GM12878 (cell line): ENCODE results near the gene ITPR2. TPM values are rescaled to one million over a fixed set of nuclear protein-coding genes. Genes with fewer than 3 reads are reported as not detected.

Experiments
- ATAC-seq: fragments of 200-7000 bp; cut with Tn5 transposase; 3 replicates; pipeline ENCODE4 v1.9.1; 2020; ENCODE audit warnings: mild to moderate bottlenecking, moderate library complexity
- BruUV-seq: library from RNA; stranded (reverse); fragments of 400-500 nt; replicated peaks from 2 replicates; lab custom pipeline; 2021; lab: Mats Ljungman, UMichigan
- CTCF ChIA-PET: fragments of 300-600 bp; sonication (Branson Sonifier 250); formaldehyde crosslinking; extraction: SDS; loops from one replicate; lab custom pipeline; 2021; ENCODE audit warnings: inconsistent platforms; lab: Yijun Ruan, JAX
- POLR2A ChIA-PET: fragments of 350-600 bp; formaldehyde crosslinking; extraction: SDS; loops from one replicate; lab custom pipeline; 2021; ENCODE audit warnings: inconsistent platforms; lab: Charles Lee
- RAD21 ChIA-PET: fragments of 300-600 bp; sonication (Branson Sonifier 250); formaldehyde crosslinking; loops from one replicate; lab custom pipeline; 2023; ENCODE audit warnings: antibody characterized with exemption; ENCODE audit not compliant: unreplicated experiment; lab: Charles Lee
- SMC1A ChIA-PET: fragments of 300-600 bp; sonication (Branson Sonifier 250); formaldehyde crosslinking; loops from one replicate; lab custom pipeline; 2023; ENCODE audit not compliant: unreplicated experiment, uncharacterized antibody; lab: Charles Lee
- DNase-seq: peaks from one replicate; pipeline ENCODE4 v3.0.0-alpha.2; 2011; ENCODE audit warnings: low read depth, low spot score
- FAIRE-seq: peaks from 3 replicates; lab custom pipeline; 2011; peaks lifted over from hg19 to GRCh38; lab: Jason Lieb, UNC
- H2AFZ ChIP-seq: 2 replicates; pipeline ENCODE4 v1.6.0; 2011; ENCODE audit warnings: low read depth, low read length, control low read depth; ENCODE audit not compliant: control insufficient read depth
- H3K27ac ChIP-seq: 2 replicates; pipeline ENCODE4 v1.5.1; 2011; ENCODE audit warnings: control low read depth; ENCODE audit not compliant: control insufficient read depth, insufficient read depth
- H3K27me3 ChIP-seq, 2 experiments: replicated peaks in 1 of 2; 2 replicates each; pipeline versions ENCODE4 v1.6.0 to v1.6.1; 2011; ENCODE audit warnings: low read length in 1 of 2; ENCODE audit not compliant: control insufficient read depth in 2 of 2, insufficient read depth in 2 of 2
- H3K36me3 ChIP-seq, 2 experiments: 2 replicates each; pipeline ENCODE4 v1.5.1; 2011; ENCODE audit warnings: low read length in 1 of 2; ENCODE audit not compliant: control insufficient read depth in 2 of 2, insufficient read depth in 2 of 2
- H3K4me1 ChIP-seq: 2 replicates; pipeline ENCODE4 v1.6.1; 2011; ENCODE audit warnings: mild to moderate bottlenecking, low read length, moderate library complexity, mixed read lengths; ENCODE audit not compliant: control insufficient read depth, insufficient read depth
- H3K4me2 ChIP-seq: 2 replicates; pipeline ENCODE4 v1.6.0; 2011; ENCODE audit warnings: control low read depth; ENCODE audit not compliant: control insufficient read depth, insufficient read depth
- H3K4me3 ChIP-seq: fragments of 200-600 bp; sonication (generic); 2 replicates; pipeline ENCODE4 v1.5.1; 2016
- H3K79me2 ChIP-seq: 2 replicates; pipeline ENCODE4 v1.6.0; 2011; ENCODE audit warnings: low read length; ENCODE audit not compliant: control insufficient read depth, insufficient read depth
- H3K9ac ChIP-seq: 2 replicates; pipeline ENCODE4 v1.8.0; 2011; ENCODE audit warnings: low read length, control low read depth, mixed read lengths; ENCODE audit not compliant: control insufficient read depth, insufficient read depth
- H3K9me3 ChIP-seq: replicated peaks from 3 replicates; pipeline ENCODE4 v1.5.1; 2011; ENCODE audit warnings: mild to moderate bottlenecking, low read length; ENCODE audit not compliant: control insufficient read depth, insufficient read depth
- H4K20me1 ChIP-seq: 2 replicates; pipeline ENCODE4 v1.6.0; 2011; ENCODE audit not compliant: control insufficient read depth, insufficient read depth
- IRF4 ChIP-seq: IDR thresholded peaks from 2 replicates; pipeline ENCODE4 v1.6.1; 2011; ENCODE audit warnings: low read depth, low read length
- MEF2A ChIP-seq: IDR thresholded peaks from 2 replicates; pipeline ENCODE4 v1.6.1; 2011; ENCODE audit warnings: low read depth, mild to moderate bottlenecking, low read length, moderate library complexity; ENCODE audit not compliant: insufficient read depth
- MYB ChIP-seq: fragments of 150-350 bp; IDR thresholded peaks from 2 replicates; pipeline ENCODE4 v1.6.1; 2014; ENCODE audit warnings: mild to moderate bottlenecking, low read depth, low read length, borderline replicate concordance
- RELA ChIP-seq: fragments of 450-650 bp; IDR thresholded peaks from 2 replicates; pipeline ENCODE4 v1.8.0; 2014; ENCODE audit warnings: borderline replicate concordance; ENCODE audit not compliant: partially characterized antibody
- RUNX3 ChIP-seq: IDR thresholded peaks from 2 replicates; pipeline ENCODE4 v1.6.1; 2012; ENCODE audit warnings: low read length, inconsistent platforms
- TCF3 ChIP-seq: IDR thresholded peaks from 2 replicates; pipeline ENCODE4 v1.6.1; 2012; ENCODE audit warnings: low read depth, mild to moderate bottlenecking, low read length, borderline replicate concordance; ENCODE audit not compliant: insufficient read depth
- WGBS: methylation state at CpG from one replicate; pipeline ENCODE4 v1.1.6; 2016; ENCODE audit warnings: low lambda C conversion rate; ENCODE audit not compliant: insufficient replicate concordance, insufficient coverage; ENCODE audit errors: missing lambda C conversion rate; 5-methylcytosine and 5-hydroxymethylcytosine counted together
- in situ Hi-C: fragments of 300-500 bp; cut with MboI; formaldehyde crosslinking; loops from 9 replicates; pipeline ENCODE4 v1.14.3; 2018; ENCODE audit warnings: mixed read lengths
- intact Hi-C: fragments of 100-400 bp; cut with micrococcal nuclease; formaldehyde crosslinking; loops from one replicate; pipeline ENCODE4 v1.14.2; 2022; ENCODE audit not compliant: unreplicated experiment
- polyA plus RNA-seq, 11 experiments: library from polyadenylated mRNA; depleted of rRNA in 4 of 11; unstranded in 6 of 11; stranded (reverse) in 5 of 11; fragments of >200 nt; fragmentation: Nextera tagmentation in 4 of 11; fragmentation: Illumina TruSeq in 1 of 11; extraction: Ambion mirVana in 4 of 11; extraction: Trizol in 1 of 11; gene quantifications; 1 replicate in 1 of 11; 2 replicates in 10 of 11; pipeline versions ENCODE4 v1.2.1 to v1.2.3, GENCODE V29; 2011 to 2016; ENCODE audit warnings: inconsistent platforms in 2 of 11, missing spikeins in 2 of 11, low read depth in 1 of 11
- total RNA-seq, 4 experiments: library from RNA; depleted of rRNA in 3 of 4; stranded (reverse); fragments of >200 nt in 3 of 4; fragmentation: Illumina TruSeq in 1 of 4; extraction: Trizol in 1 of 4; gene quantifications; 2 replicates each; pipeline versions ENCODE4 v1.2.1 to v1.2.3, GENCODE V29; 2013 to 2021
- TF ChIP-seq, protein P1 (sequence below): IDR thresholded peaks from 2 replicates; pipeline ENCODE4 v1.6.1; 2012; ENCODE audit warnings: low read depth, low read length, improper control_type of control experiment
- TF ChIP-seq, protein P2 (sequence below): fragments of 450-650 bp; IDR thresholded peaks from 2 replicates; pipeline ENCODE4 v1.6.1; 2018; ENCODE audit warnings: borderline replicate concordance, mild to moderate bottlenecking; ENCODE audit not compliant: partially characterized antibody

ITPR2 gene
- total and polyA plus RNA-seq, 10 of the 15 experiments (the other 5 are each of a cell fraction or from before 2014, with no cell fraction given): 7.5 to 76.2 (median 47.1) TPM

DNA sequence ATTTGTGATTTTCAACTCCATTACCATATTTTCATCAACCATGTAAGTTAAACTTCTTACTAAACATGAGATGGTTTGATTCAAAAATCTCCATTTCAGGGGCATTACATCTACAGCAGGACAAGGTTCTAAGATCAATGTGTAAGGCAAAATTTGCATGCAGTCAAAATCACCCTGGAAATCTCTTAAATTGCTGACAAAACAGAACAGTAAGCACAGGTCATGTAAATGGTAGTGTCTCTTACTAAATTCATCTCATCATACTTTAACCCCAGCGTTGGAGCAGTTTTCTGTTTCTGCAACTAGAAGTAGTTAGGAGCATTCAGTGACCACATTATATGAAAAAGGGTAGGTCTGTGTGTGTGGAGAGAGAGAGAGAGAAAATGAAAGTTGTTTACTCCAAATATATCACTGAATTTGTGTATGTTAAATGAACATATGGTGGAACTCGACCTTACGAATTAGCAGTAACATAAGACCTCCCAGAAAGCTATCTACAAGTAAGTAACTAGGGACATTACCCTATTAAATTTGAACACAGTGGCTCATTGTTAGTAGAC, 410.1 kb downstream of the ITPR2 start:
- ChIA-PET SMC1A (interaction anchor here (0.7 to 1.2 kb wide), 2 partner anchors 266 to 299 kb away, joined by 3 to 5 read pairs; no protein-coding TSS in a partner anchor), RAD21 (no interaction called here), CTCF (interaction anchor here (1.0 kb wide), 2 partner anchors 12 to 304 kb away, joined by 3 to 4 read pairs; no protein-coding TSS in a partner anchor), POLR2A (no interaction called here)
- in situ Hi-C loops (no loop called here), intact Hi-C loops (no loop called here)
- H3K4me2 ChIP-seq: 0 out of 2 replicates have a peak overlapping the region, but pooled peaks have one; percentile 18
- ATAC-seq: peak; percentile 55
- 2% methylated on average over 3 of the region's 3 CpGs for WGBS
- peak; percentile 73 for FAIRE-seq
- H3K9ac ChIP-seq: no peak overlapping the region
- no peak for TF ChIP-seq IRF4
- TF ChIP-seq RUNX3: peak; percentile 58
- H2AFZ ChIP-seq: no peak overlapping the region; the same call in 1 of the 2 replicates
- no peaks in the 10 kb centered on the region for H4K20me1 ChIP-seq
- no peak for DNase-seq
- H3K79me2 ChIP-seq: no peaks in the 10 kb centered on the region
- BruUV-seq: no TSS peak
- H3K9me3 ChIP-seq: peaks cover 4% of the 10 kb centered on the region
- no peaks in the 10 kb centered on the region for H3K4me1 ChIP-seq
- peaks cover 2 to 8% of the 10 kb centered on the region in 2 experiments; a peak in 3 of 4 replicates for H3K36me3 ChIP-seq
- no peak overlapping the region for H3K27ac ChIP-seq
- no peak overlapping the region for H3K4me3 ChIP-seq
- H3K27me3 ChIP-seq: no peaks in the 10 kb centered on the region

DNA sequence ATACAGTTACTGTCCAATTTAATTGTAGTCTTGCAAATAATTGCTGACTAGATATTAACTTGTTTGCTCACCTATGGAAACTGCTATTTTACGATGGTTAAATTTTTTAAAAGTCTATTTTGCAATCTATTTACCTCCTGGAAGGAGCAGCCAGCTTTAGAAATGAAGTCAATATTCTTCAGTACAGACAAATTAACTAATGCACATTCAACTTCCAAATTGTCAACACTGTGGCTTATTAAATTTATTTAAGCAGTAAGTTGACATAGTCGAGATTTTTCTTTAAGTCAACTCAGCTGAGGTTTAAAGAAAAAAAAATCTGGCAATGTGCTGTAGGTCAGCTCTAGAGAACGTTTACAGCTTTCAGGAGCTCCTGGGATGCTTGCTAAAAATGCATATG, 416.4 kb downstream of the ITPR2 start:
- H3K9me3 ChIP-seq: peaks cover 5% of the 10 kb centered on the region
- BruUV-seq: no TSS peak
- H4K20me1 ChIP-seq: no peaks in the 10 kb centered on the region
- no peak overlapping the region for H3K4me3 ChIP-seq
- no peak overlapping the region for H3K9ac ChIP-seq
- H3K27ac ChIP-seq: no peak overlapping the region
- H3K79me2 ChIP-seq: no peaks in the 10 kb centered on the region
- TF ChIP-seq, protein P1, sequence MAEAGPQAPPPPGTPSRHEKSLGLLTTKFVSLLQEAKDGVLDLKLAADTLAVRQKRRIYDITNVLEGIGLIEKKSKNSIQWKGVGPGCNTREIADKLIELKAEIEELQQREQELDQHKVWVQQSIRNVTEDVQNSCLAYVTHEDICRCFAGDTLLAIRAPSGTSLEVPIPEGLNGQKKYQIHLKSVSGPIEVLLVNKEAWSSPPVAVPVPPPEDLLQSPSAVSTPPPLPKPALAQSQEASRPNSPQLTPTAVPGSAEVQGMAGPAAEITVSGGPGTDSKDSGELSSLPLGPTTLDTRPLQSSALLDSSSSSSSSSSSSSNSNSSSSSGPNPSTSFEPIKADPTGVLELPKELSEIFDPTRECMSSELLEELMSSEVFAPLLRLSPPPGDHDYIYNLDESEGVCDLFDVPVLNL: no peak
- no peak for TF ChIP-seq TCF3
- no peak for TF ChIP-seq RELA
- TF ChIP-seq MYB: no peak
- TF ChIP-seq, protein P2, sequence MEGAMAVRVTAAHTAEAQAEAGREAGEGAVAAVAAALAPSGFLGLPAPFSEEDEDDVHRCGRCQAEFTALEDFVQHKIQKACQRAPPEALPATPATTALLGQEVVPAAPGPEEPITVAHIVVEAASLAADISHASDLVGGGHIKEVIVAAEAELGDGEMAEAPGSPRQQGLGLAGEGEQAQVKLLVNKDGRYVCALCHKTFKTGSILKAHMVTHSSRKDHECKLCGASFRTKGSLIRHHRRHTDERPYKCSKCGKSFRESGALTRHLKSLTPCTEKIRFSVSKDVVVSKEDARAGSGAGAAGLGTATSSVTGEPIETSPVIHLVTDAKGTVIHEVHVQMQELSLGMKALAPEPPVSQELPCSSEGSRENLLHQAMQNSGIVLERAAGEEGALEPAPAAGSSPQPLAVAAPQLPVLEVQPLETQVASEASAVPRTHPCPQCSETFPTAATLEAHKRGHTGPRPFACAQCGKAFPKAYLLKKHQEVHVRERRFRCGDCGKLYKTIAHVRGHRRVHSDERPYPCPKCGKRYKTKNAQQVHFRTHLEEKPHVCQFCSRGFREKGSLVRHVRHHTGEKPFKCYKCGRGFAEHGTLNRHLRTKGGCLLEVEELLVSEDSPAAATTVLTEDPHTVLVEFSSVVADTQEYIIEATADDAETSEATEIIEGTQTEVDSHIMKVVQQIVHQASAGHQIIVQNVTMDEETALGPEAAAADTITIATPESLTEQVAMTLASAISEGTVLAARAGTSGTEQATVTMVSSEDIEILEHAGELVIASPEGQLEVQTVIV: no peak
- no peak for TF ChIP-seq MEF2A
- no peak overlapping the region for H2AFZ ChIP-seq
- in situ Hi-C loops (no loop called here), intact Hi-C loops (no loop called here)
- ATAC-seq: no peak
- H3K4me2 ChIP-seq: no peak overlapping the region
- no peaks in the 10 kb centered on the region for H3K4me1 ChIP-seq
- 93% methylated on average over 3 of the region's 3 CpGs for WGBS
- no peak for DNase-seq
- no peaks in the 10 kb centered on the region for H3K27me3 ChIP-seq
- CTCF ChIA-PET: interaction anchor here (1.3 to 2.9 kb wide), 2 partner anchors 9 to 298 kb away, joined by 3 to 7 read pairs; no protein-coding TSS in a partner anchor
- RAD21 ChIA-PET: no interaction called here
- SMC1A ChIA-PET: interaction anchor here (0.9 to 1.6 kb wide), 2 partner anchors 10 to 298 kb away, joined by 3 to 4 read pairs; no protein-coding TSS in a partner anchor
- peaks cover 4 to 13% of the 10 kb centered on the region in 2 experiments for H3K36me3 ChIP-seq
- no peak for FAIRE-seq
- POLR2A ChIA-PET: interaction anchor here (0.7 kb wide), 1 partner anchor 9 kb away, joined by 3 read pairs; no protein-coding TSS in a partner anchor
